ENCODE results near the gene SORCS3. TPM values are rescaled to one million over a fixed set of nuclear protein-coding genes. Genes with fewer than 3 reads are reported as not detected.

SORCS3 gene
- total RNA-seq, 6 experiments from 2014 or later, result not detected

- no peak for DNase-seq
- H3K27me3 ChIP-seq, result no peaks in the 10 kb centered on the region
Observed at GRCh38 chr10:104779701-104780100, 138.6 kb downstream of the SORCS3 start.

GRCh38 chr10:104780165-104780564 is 139.1 kb downstream of the SORCS3 start:
- intact Hi-C loops (cut with DNase I), result no loop called here
- DNase-seq, result no peak
- H3K27ac ChIP-seq, result no peak overlapping the region
- ATAC-seq, result no peak
- no peaks in the 10 kb centered on the region for H3K4me1 ChIP-seq
- no peak for TF ChIP-seq POLR2A (IDR thresholded peaks at IDR 0.05)
- TF ChIP-seq CTCF (IDR thresholded peaks at IDR 0.05), result no peak
- WGBS (ENCODE audit: insufficient coverage, low coverage, low lambda C conversion rate, missing lambda C conversion rate), result 49% methylated on average over 5 of the region's 5 CpGs
- no peak overlapping the region for H3K4me3 ChIP-seq
- no peaks in the 10 kb centered on the region for H3K36me3 ChIP-seq
- no peaks in the 10 kb centered on the region for H3K27me3 ChIP-seq
- H3K9me3 ChIP-seq, result no peaks in the 10 kb centered on the region

More at GRCh38 chr10:104779701-104780100, 138.6 kb downstream of the SORCS3 start:
- no peak for ATAC-seq
- Histone ChIP-seq H3K9me3 (no peaks in the 10 kb centered on the region), H3K27ac (no peak overlapping the region), H3K36me3 (no peaks in the 10 kb centered on the region), H3K4me3 (no peak overlapping the region), H3K4me1 (no peaks in the 10 kb centered on the region)
- TF ChIP-seq CTCF (IDR thresholded peaks at IDR 0.05), result no peak
- no peak for TF ChIP-seq POLR2A (IDR thresholded peaks at IDR 0.05)
- WGBS (ENCODE audit: insufficient coverage, low coverage, low lambda C conversion rate, missing lambda C conversion rate), result 78% methylated on average over 13 of the region's 14 CpGs
- intact Hi-C loops (cut with DNase I), result no loop called here

- no peak for ATAC-seq
- Histone ChIP-seq H3K4me1 (no peaks in the 10 kb centered on the region), H3K4me3 (no peak overlapping the region), H3K27ac (no peak overlapping the region), H3K27me3 (no peaks in the 10 kb centered on the region), H3K36me3 (no peaks in the 10 kb centered on the region), H3K9me3 (no peaks in the 10 kb centered on the region)
- intact Hi-C loops (cut with DNase I), result no loop called here
- 31% methylated on average over 1 of the region's 1 CpG for WGBS (ENCODE audit: insufficient coverage, low coverage, low lambda C conversion rate, missing lambda C conversion rate)
- DNase-seq, result no peak
- TF ChIP-seq POLR2A (IDR thresholded peaks at IDR 0.05) (no peak), CTCF (IDR thresholded peaks at IDR 0.05) (no peak)
Observed at GRCh38 chr10:104780946-104781595, 140.0 kb downstream of the SORCS3 start.

GRCh38 chr10:104784452-104784851 is 143.4 kb downstream of the SORCS3 start:
- Histone ChIP-seq H3K27me3 (no peaks in the 10 kb centered on the region), H3K36me3 (no peaks in the 10 kb centered on the region), H3K9me3 (no peaks in the 10 kb centered on the region), H3K4me1 (no peaks in the 10 kb centered on the region), H3K27ac (no peak overlapping the region), H3K4me3 (no peak overlapping the region)
- WGBS (ENCODE audit: insufficient coverage, low coverage, low lambda C conversion rate, missing lambda C conversion rate), result 49% methylated on average over 2 of the region's 2 CpGs
- TF ChIP-seq CTCF (IDR thresholded peaks at IDR 0.05) (no peak), POLR2A (IDR thresholded peaks at IDR 0.05) (no peak)
- ATAC-seq (no peak), DNase-seq (no peak)
- intact Hi-C loops (cut with DNase I), result no loop called here

All from right lobe of liver (tissue), 6 donors.